ENCODE data around the gene SLC16A6.
"Not testable (repeated sequence)": the region's sequence is repeated elsewhere in the genome, so short reads cannot be mapped to it uniquely, and the experiment has no call there.

The SLC16A6 gene

GRCh38 chr17:68314916-68315535, 24.1 kb upstream of the SLC16A6 start:
- no peak for DNase-seq (ENCODE audit: low read depth in 2 of 2)

DNA sequence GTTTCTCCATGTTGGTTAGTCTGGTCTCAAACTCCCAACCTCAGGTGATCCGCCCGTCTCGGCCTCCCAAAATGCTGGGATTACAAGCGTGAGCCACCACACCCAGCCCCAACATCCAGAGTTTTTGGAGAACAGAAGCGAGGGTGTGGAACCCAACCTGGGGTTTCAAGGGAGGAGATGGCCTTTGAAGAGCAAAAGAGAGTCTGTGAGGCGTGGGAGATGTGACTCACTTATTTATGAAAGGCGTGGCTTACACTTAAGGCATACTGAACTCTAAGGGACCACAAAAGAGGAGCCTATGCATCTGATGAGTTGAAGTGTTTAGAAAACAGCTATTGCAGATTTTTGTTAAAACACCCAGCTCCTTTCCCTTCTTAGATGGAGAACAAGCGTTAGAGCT, 19.2 kb upstream of the SLC16A6 start:
- no peak for DNase-seq (ENCODE audit: low read depth in 2 of 2)

GRCh38 chr17:68309066-68309670, 18.2 kb upstream of the SLC16A6 start:
- DNase-seq (ENCODE audit: low read depth in 2 of 2) = not testable (repeated sequence)

- not testable (repeated sequence) for DNase-seq (ENCODE audit: low read depth in 2 of 2)
Observed at GRCh38 chr17:68308486-68308885, 17.6 kb upstream of the SLC16A6 start.

GRCh38 chr17:68307443-68307842, 16.5 kb upstream of the SLC16A6 start:
- DNase-seq (ENCODE audit: low read depth in 2 of 2) = no peak

- no peak for DNase-seq (ENCODE audit: low read depth in 2 of 2)
Observed at GRCh38 chr17:68306819-68307218, 15.9 kb upstream of the SLC16A6 start.

DNA sequence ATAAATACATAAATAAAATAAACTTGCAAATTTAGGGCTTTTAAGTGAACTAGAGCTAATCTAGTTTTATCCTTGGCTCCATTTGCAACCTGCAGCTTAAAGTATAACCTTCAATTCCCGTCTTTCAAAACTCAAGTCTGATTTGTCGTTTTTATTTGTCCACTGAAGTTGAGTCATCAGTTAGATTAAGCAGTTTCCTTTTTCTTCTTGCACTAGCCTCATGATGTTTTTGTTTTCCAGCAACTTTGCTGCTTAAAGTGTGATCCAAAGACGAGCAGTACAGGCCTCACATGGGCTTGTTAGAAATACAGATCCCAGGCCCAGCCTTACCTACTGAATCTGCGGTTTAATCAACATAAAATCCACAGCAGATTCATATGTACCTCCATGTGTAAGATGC, 14.2 kb upstream of the SLC16A6 start:
- no peak for DNase-seq (ENCODE audit: low read depth in 2 of 2)

GRCh38 chr17:68304706-68305105, 13.8 kb upstream of the SLC16A6 start:
- no peak for DNase-seq (ENCODE audit: low read depth in 2 of 2)

DNA sequence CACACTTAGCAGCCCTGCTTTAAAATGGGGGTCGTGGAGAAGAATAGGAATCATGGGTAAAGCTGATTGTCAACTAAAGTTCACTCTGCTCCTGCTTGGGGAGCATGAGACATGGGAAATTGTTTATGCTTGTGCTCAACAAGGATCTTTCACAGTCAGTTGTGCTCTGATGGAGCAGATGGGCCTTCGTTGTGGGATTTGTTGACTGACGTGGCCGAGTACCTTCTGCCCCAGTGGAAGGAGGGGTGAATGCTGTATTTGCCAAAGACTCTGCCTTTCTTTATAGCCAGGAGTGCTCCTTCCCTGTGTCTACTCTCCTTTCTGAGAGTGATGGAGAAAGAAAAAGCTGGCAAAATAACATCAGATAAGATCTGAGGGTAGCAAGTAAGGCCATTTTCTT, 11.7 kb upstream of the SLC16A6 start:
- no peak for DNase-seq (ENCODE audit: low read depth in 2 of 2)

DNA sequence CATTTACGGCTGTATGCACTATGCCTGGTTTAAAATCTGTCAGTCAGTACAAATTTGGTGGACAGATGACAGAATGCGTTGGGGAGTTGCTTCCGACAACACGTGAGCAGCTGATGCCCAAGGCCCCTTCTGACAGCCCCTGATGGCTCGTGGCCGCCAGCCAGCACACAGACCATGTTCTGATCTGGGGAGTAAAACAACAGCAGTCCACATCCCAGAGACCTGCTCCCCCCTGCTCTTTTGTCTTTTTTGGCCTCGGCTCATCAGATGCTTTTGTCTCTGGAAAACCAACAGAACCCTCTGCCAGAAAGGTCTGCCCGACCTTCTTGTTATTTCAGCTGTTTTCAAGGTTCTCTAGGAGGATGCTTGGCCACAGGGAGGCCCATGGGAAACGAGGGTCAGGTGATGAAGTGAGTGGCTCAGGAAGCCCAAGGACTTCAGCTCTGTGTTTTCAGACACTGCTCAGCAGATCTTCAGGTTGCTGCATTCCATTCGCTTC, 11.2 kb upstream of the SLC16A6 start:
- DNase-seq (ENCODE audit: low read depth in 2 of 2) = no peak

DNA sequence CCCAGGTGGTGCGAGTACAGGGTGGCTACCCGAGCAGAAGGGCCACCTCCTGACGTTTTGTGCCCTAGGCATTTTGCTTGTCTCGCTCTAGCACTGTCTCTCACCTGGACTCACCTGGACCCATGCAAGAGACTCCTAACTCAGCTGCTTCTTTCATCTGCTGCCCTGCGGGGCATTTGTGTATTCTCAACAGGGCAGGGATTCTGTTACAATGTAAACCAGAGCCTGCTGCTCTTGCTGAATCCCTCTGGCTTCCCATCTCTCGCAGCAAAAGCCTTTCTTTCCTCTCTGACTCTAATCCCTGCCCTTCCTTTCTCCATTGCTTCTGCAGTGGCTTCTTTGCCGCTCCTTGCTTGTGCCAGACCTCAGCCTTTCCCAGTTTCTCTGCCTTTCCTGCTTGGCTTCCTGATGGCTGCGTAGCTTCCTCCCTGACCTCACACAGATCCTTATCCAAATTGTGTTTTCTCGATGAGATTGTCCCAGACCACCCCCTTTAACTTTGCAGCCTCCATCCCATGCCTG, 10.6 kb upstream of the SLC16A6 start:
- no peak for DNase-seq (ENCODE audit: low read depth in 2 of 2)

- no peak for DNase-seq (ENCODE audit: low read depth in 2 of 2)
Observed at GRCh38 chr17:68299817-68300216, 8.9 kb upstream of the SLC16A6 start.

DNA sequence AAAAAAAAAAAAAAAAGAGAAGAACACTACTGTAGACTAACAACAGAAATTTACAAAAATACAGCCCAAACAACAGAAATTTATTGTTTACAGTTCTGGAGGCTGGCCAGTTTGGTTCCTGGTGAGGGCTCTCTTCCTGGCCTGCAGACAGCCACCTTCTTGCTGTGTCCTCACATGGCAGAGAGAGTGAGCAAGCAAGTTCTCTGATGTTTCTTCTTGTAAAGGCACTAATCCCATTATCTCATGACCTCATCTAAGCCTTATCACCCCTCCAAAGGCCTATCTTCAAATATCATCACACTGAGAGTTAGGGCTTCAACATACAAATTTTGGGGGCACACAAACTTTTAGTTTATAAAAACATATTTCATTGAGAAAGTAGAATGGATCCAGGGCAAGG, 7.7 kb upstream of the SLC16A6 start:
- DNase-seq (ENCODE audit: low read depth in 2 of 2) = no peak

GRCh38 chr17:68297195-68297594, 6.3 kb upstream of the SLC16A6 start:
- no peak for DNase-seq (ENCODE audit: low read depth in 2 of 2)

GRCh38 chr17:68296217-68297191, 5.6 kb upstream of the SLC16A6 start:
- DNase-seq (ENCODE audit: low read depth in 2 of 2) = no peak

DNA sequence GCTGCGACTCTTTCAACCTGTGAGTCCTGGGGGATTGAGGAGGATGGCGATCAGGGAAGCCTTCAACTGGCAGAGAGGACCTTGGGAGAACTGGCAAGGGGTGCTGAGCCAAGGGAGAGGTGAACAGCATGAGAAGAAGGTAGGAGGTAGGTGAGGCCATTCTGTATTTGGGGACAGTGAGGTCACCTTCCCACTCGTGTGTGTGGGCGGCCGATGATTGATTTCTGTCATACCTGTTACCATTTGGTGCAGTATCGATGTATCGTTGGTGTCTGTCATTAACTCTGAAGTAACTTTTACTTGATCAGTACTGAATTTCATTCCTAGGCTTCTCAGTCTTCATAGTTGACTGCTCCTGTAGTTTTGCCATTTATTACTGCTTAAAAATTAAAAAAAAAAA, 4.2 kb upstream of the SLC16A6 start:
- DNase-seq (ENCODE audit: low read depth in 2 of 2) = no peak

- no peak for DNase-seq (ENCODE audit: low read depth in 2 of 2)
Observed at GRCh38 chr17:68294617-68295016, 3.7 kb upstream of the SLC16A6 start.

DNA sequence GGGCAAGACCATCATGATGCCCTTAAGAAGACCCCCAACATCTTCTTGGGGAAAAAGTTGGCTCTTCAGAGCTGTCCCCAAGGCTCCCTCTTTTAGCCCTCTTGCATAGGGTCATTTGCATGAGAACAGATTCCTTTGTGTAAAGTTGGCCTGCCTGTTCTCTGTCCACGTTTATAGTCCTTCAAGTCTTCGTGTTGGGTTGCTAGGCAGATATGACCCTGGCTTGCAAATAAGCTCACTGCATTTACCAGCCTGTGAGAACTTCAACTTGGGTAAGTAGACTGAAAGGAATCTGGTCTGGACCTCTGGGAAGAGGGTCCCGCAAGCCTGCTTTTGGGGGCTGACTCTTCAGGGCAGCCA, 3.2 kb upstream of the SLC16A6 start:
- DNase-seq (ENCODE audit: low read depth in 2 of 2) = no peak

DNA sequence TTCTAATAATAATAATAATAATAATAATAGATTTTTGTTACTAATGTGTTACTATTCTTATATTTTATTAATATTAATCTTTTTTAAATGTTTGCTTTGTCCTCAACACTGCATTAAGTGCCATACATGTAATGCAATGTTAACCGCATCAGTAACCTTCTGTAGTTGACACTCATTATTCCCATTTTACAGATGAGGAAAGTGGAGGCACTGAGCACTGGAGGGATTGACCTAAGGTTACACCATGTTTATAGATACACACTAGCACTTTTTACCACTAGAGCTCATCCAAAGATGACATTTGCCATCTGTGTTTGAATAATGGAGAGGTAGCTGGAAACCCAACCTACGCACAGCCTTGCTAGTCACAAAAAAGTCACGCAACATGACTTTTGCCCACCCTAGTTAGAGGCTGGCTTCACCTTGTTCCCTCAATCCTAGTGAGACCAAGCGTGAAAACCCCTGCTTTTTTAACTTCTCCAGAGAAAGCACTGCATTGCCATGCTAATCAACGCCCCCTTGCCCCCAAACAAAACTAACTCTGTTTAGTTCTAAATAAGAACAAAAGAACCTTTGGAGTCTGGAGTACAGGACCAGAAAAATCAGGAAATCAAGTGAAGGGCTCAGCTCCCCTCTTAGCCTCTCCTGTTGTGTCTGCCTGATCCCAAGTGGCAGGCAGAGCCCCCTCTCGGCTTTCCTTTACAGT, 2.7 kb upstream of the SLC16A6 start:
- no peak for DNase-seq (ENCODE audit: low read depth in 2 of 2)

- DNase-seq (ENCODE audit: low read depth in 2 of 2) = no peak
Observed at GRCh38 chr17:68292689-68293040, 1.7 kb upstream of the SLC16A6 start.

- DNase-seq (ENCODE audit: low read depth in 2 of 2) = peak in 1 of 2 experiments; percentile 8
Observed at GRCh38 chr17:68291836-68292688, 1.1 kb upstream of the SLC16A6 start.

Data from fibroblast of skin of left biceps (primary cell).